Measurements from ENCODE around the gene OR2F1.
"Not testable (repeated sequence)": the region's sequence is repeated elsewhere in the genome, so short reads cannot be mapped to it uniquely, and the experiment has no call there.

The OR2F1 gene

DNA sequence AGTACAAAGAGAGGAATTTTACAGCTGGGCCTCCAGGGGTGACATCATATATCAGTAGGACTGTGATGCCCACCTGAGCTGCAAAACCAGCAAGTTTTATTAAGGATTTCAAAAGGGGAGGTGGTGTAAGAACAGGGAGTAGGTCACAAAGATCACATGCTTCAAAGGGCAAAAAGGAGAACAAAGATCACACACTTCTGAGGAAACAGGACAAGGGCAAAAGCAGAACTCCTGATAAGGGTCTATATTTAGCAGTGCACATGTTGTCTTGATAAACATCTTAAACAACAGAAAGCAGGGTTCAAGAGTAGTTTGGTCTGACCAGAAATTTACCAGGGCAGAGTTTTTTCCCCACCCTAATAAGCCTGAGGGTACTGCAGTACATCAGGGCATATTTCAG, 55.4 kb downstream of the OR2F1 start:
- DNase-seq: peak; percentile 24

DNA sequence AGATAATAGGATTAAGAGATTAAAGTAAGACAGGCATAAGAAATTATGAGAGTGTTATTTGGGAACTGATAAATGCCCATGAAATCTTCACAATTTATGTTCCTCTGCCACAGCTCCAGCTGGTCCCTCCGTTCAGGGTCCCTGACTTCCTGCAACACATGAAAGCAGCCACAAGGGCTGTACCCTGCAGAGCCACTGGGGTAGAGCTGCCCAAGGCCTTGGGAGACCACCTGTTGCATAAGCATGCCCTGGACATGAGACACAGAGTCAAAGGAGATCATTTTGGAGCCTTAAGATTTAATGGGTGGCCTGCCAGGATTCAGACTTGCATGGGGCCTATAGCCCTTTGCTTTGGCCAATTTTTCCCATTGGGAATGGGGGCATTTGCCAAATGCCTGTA, 56.2 kb downstream of the OR2F1 start:
- DNase-seq: not testable (repeated sequence)

DNA sequence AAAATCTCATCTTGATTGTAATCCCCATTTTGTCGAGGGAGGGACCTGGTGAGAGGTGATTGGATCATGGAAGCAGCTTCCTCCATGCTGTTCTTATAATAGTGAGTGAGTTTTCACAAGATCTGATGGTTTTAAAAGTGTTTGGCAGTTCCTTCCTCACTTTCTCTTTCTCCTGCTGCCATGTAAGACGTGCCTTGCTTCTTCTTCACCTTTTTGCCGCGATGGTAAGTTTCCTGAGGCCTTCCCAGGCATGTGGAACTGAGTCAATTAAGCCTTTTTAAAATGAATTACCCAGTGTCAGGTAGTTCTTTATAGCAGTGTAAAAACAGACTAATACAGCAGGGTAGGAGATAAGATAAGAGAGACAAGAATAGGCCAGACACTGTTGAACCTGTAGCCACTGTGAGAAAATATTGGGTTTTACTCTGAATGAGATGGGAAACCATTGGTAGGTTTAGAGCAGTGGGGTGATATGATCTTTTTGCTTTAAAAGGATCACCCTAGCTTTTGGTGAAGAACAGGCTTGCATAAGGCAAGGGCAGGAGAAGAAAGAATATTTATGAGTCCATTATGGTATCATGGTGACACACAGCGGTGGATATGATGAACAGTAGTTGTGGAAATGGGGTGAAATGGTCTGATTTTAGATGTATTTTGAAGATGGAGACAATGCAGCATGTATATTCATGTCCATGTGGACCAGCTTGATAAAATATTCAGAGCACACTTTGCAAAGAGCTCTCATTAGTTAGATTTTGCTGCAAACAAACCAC, 57.0 kb downstream of the OR2F1 start:
- no peak for DNase-seq

All from MV-4-11 (cell line).